HG03520 (cell line): ENCODE data around the gene AQP1.

ENCODE experiments used
- ATAC-seq: cut with Tn5 transposase; IDR thresholded peaks from one replicate; pipeline ENCODE4 v1.9.1; 2021; ENCODE audit warnings: mild to moderate bottlenecking, moderate library complexity; ENCODE audit not compliant: unreplicated experiment

Gene AQP1

DNA sequence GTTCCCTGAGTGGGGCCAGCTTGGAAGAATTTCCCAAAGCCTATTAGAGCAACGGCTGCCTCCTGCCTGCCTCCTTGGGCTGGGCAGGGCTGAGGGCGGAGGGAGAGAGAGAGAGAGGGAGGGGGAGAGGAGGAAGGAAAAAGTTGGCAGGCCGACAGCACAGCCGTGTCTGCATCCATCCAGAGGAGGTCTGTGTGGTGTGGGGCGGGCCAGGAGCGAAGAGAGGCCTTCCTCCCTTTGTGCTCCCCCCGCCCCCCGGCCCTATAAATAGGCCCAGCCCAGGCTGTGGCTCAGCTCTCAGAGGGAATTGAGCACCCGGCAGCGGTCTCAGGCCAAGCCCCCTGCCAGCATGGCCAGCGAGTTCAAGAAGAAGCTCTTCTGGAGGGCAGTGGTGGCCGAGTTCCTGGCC is at the start of gene AQP1:
Gene AQP1, plus strand, starts transcription at position 293 of the 409 bp plus-strand sequence. Its CDS starts 57 bp downstream, at position 350.
- no peak for ATAC-seq

GRCh38 chr7:30862995-30863705 is 48.5 kb upstream of the AQP1 start:
- ATAC-seq = no peak

DNA sequence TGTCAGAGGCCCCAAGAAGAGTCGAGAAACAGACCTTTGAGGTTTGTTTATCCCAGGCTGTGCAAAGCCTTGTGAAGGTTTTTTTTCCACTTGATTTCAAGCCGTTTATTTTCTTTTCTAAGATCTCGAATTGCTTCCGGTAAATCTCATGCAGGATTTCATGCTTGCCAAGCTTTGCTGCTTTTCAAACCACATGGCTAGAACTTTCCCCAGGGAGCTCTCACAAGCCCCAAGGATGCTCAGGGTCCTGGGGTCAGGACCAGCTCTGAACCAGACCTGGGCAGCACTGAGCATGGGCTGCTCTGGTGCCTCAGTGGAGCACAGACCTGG is 48.0 kb upstream of the AQP1 start:
- ATAC-seq = no peak

- no peak for ATAC-seq
Measured at GRCh38 chr7:30864101-30864500, 47.6 kb upstream of the AQP1 start.

- ATAC-seq = no peak
Measured at GRCh38 chr7:30865076-30865475, 46.6 kb upstream of the AQP1 start.

DNA sequence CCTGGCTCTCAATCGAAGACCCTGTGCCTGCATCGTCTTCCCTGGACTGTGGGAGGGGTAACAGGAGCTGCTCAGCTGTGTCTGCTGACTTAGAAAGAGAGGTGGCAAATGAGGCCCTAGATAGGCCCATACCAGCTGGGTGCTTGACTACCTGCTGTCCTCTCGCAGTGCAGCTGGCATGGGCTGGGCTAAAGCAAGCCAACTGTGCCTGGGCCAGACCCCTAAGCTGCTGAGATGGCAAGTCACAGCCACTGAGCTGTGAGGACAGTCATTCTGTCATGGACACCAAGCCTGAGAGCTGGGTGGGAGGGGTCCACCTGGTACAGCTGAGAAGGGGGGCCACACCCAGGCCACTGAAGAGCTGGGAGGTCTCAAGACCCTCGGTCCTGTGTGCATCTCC is 45.8 kb upstream of the AQP1 start:
- no peak for ATAC-seq

- no peak for ATAC-seq
Measured at GRCh38 chr7:30866939-30867338, 44.7 kb upstream of the AQP1 start.

DNA sequence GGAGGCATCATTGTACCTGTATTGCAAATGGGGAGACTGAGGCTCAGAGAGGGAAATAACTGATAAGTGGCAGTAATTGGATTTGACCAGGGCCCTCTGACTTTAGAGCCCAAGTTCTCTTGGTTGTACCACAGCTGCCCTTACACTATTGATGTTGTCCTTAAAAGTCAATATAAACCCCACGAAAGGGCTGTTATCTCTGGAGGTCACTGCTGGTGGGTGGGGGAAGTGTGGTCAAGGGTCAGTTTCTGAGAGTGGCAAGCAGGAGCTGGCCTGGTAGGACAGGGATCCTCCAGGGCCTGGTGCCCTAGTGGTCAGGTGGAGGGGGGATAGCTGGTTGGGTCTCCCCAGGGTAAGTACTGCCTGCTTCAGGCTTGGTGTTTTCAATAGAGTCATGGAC is 44.2 kb upstream of the AQP1 start:
- no peak for ATAC-seq

GRCh38 chr7:30869794-30870611 is 41.6 kb upstream of the AQP1 start:
- no peak for ATAC-seq

- ATAC-seq = no peak
Measured at GRCh38 chr7:30870821-30871518, 40.7 kb upstream of the AQP1 start.

DNA sequence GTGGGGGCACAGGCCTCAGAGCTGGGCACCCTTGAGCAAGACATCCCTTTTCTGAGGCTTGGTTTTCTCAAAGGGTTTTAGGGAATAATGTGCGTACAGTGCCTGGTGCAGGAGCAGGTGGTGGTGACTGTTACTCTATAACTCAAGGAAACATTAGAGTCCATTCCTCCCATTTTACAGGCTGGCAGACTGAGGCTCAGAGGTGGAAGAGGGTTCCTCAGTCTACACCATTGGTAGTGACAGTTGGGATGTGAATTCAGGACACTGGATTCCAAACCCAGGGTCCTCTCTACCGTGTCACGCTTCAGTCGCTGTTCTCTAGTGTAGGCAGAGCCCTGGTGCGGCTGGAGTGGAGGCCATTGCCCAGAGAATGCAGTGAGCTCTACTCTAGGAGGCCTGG is 40.0 kb upstream of the AQP1 start:
- ATAC-seq = no peak

- ATAC-seq = no peak
Measured at GRCh38 chr7:30873207-30873606, 38.4 kb upstream of the AQP1 start.

DNA sequence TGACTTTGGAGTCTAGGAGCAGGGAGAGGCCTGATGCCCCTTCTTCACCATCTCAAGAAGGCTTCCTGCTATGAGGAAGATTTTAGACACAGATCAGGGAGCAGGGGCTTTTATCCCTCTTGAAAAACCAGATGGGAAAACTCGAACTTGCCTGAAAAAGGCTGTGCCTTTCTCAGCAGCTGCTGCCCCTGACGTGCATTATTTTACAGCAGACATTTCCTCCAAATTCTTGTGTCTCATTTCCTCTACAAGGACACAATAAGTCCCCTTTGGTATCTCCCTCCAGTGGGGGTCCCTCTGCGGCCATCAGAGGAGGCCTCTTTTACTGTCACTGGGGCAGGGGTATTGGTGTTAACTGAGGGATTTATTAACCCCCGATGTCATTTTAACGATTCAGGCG is 38.0 kb upstream of the AQP1 start:
- no peak for ATAC-seq

DNA sequence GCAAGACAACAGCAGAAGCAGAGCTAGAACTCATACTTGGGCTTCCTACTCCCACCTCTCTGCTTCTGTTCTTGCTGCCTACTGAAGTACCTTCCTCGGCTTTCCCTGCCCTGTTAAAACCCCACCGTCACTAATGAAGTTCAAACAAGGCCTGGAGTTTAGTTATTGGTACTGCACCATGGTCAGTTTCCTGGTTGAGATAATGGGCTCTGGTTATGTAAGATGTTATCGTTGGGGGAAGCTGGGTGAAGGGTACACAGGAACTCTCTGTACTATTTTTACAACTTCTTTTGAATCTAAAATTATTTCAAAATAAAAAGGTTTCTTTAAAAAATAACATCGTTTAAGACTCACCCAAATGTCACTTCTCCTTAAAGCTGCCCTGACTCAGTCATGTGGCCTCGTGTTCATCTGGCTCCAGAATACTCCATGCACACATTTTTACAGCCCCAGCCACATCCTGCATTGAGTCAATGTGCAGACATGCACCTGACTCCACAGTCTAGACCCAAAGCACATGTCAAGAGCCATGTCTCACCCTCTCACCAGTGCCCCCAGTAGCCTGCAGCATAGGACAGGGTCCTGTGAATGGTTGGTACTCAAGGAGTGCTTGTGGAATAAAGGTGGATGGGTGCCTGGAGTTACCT is 36.9 kb upstream of the AQP1 start:
- no peak for ATAC-seq

- no peak for ATAC-seq
Measured at GRCh38 chr7:30877015-30877769, 34.5 kb upstream of the AQP1 start.

DNA sequence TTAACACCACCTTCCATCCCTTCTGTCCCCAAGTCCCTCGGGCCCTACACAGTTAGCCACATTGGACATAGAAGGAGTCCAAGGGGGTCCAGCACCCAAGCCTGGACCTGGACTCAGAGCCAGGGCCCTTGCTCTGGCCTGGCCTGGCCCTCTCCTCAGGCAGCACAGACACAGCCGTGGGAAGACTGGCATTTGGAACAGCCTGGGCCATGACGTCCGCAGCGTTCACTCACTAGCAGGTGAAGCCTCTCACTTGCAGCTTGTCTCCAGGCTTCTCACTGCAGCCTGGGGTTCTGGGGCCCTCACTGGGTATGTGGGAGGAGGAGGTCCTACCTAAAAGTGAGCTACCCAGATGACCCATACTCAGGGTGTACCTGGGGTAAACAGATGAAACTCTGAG is 33.7 kb upstream of the AQP1 start:
- ATAC-seq = no peak

DNA sequence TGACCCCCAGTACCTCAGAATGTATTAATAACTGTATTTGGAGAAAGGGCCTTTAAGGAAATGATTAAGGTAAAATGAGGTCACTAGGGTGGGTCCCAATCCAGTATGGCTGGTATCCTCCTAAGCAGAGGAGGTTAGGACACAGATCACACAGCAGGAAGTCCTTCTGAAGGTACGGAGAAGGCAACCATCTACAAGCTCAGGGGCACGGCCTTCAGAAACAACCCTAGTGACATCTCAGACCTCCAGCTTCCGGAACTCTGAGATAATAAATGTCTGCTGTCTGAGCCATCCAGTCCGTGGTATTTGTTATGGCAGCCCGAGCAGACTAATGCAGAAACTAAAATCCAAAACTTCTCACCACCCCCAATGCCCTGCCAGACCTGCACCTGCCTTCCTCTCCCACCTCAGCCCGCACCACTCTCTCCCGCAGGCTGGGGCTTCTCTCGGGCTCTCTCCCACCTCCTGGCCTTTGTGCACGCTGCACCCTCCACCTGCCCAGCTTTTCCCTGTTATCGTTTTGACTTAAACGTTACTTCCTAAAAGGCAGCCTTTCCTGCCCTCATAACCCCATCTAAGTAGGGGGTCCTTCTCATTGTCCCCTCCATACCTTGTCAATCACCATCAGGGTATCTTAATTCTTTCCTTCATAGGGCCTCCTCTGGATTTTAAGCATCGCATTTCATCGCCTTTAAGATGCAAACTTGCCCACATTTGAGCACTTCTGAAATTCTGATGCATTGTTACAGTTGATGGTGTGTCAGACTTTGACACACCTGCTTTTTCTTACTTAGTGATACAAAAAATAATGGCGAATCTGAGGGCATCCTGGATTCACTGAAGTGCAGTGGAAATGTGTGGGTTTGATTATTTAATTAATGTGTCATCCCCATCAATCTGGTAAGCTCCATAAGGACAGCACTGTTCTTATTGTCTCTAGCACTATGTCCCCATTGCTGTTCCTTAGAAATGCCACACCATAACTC is 32.2 kb upstream of the AQP1 start:
- ATAC-seq = no peak

- ATAC-seq = no peak
Measured at GRCh38 chr7:30880125-30880720, 31.4 kb upstream of the AQP1 start.

DNA sequence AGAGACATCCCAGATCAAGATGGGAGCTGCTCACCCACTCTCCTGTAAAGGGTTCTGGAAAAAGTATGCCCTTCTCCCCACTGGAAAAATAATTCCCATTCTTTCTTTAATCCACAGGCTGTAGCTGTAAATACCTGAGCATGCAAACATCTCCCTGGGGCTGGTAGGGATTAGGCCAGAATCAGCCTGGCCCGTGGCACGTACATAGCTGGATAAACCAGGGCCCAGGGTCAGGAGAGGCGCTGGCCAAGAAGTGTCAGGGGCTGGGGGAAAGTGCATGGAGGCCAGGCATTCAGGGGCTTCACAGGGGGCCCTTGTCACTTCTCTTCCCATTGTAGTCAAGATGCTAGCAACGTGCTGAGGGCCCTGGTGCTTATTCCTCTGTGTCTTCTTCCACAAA is 30.7 kb upstream of the AQP1 start:
- no peak for ATAC-seq
